Measurements from ENCODE around the gene CIB1. TPM values are rescaled to one million over a fixed set of nuclear protein-coding genes. Genes with fewer than 3 reads are reported as not detected.

CIB1 gene
- polyA plus RNA-seq, 2 of the 4 experiments (the other 2 are of a cell fraction), result 84.1 to 120 TPM

GRCh38 chr15:90187257-90187868 is 46.4 kb downstream of the CIB1 start:
- Histone ChIP-seq H3K27ac (peak overlapping the region; percentile 11 to 93; a peak in 4 of 6 replicates), H3K4me1 (peaks cover 70% of the 10 kb centered on the region), H3K4me3 (no peak overlapping the region), H3K4me2 (peak overlapping the region; percentile 33; the same call in 2 of the 3 replicates), H3K9me3 (no peaks in the 10 kb centered on the region)
- CTCF ChIA-PET, result interaction anchor here (0.6 to 2.4 kb wide), 13 partner anchors 12 to 914 kb away, joined by 3 to 10 read pairs (median 4); partner anchors contain the start of genes CIB1, GDPGP1 and SEMA4B
- DNase-seq (ENCODE audit: low read depth in 1 of 2, low spot score in 1 of 2) (no peak), FAIRE-seq (no peak), ATAC-seq (no peak)
- POLR2A ChIA-PET, result interaction anchor here (0.7 to 1.6 kb wide), 2 partner anchors 12 to 14 kb away, joined by 3 to 4 read pairs; partner anchors contain the start of gene SEMA4B
- 75% methylated on average over 8 of the region's 8 CpGs for WGBS (ENCODE audit: missing lambda C conversion rate)
- no peak for TF ChIP-seq GATA3 (IDR thresholded peaks at IDR 0.05; ENCODE audit: borderline replicate concordance)
- no peak for TF ChIP-seq MAX (IDR thresholded peaks at IDR 0.05)
- no peak for TF ChIP-seq NR3C1 (IDR thresholded peaks at IDR 0.05)
- no peak for TF ChIP-seq KDM5A (IDR thresholded peaks at IDR 0.05)
- TF ChIP-seq MYC (IDR thresholded peaks at IDR 0.05; ENCODE audit: borderline replicate concordance, low read length), result no peak
- no peak for TF ChIP-seq POLR2A (IDR thresholded peaks at IDR 0.05; ENCODE audit: low read length)
- TF ChIP-seq RARB (CRISPR knock-in tag; IDR thresholded peaks at IDR 0.05), result no peak

- TF ChIP-seq FOSL2 (IDR thresholded peaks at IDR 0.05) (no peak), FOSL2 (CRISPR knock-in tag; IDR thresholded peaks at IDR 0.05) (peak; percentile 52), EHF (CRISPR knock-in tag; IDR thresholded peaks at IDR 0.05) (no peak), RAD21 (conservative IDR thresholded peaks at IDR 0.05 in 1 of 2, IDR thresholded peaks at IDR 0.05 in 1 of 2) (peak in 1 of 2 experiments; percentile 50; a peak in 2 of 5 replicates), E2F6 (IDR thresholded peaks at IDR 0.05; ENCODE audit: borderline replicate concordance, low read depth) (0 out of 2 replicates have a peak, but pooled peaks have one; percentile 30), HMGXB4 (CRISPR knock-in tag; IDR thresholded peaks at IDR 0.05; ENCODE audit: borderline replicate concordance) (no peak), JUN (IDR thresholded peaks at IDR 0.05) (peak; percentile 46 to 91; a peak in 2 of 5 replicates), EP300 (IDR thresholded peaks at IDR 0.05) (peak in 1 of 2 experiments; percentile 64; a peak in 1 of 5 replicates), KDM1A (IDR thresholded peaks at IDR 0.05; ENCODE audit: low read depth) (peak; percentile 41; the same call in 1 of the 2 replicates), POLR2AphosphoS2 (conservative IDR thresholded peaks at IDR 0.05; ENCODE audit: low read length) (no peak), POLR2A (IDR thresholded peaks at IDR 0.05; ENCODE audit: low read length) (peak; percentile 8; the same call in 1 of the 2 replicates), TP53 (CRISPR knock-in tag; IDR thresholded peaks at IDR 0.05) (0 out of 2 replicates have a peak, but pooled peaks have one; percentile 50), KDM5A (IDR thresholded peaks at IDR 0.05) (0 out of 2 replicates have a peak, but pooled peaks have one; percentile 13), HOXB5 (CRISPR knock-in tag; IDR thresholded peaks at IDR 0.05) (peak; percentile 64; the same call in 1 of the 2 replicates), BCL3 (IDR thresholded peaks at IDR 0.05) (peak; percentile 33; the same call in 2 of the 3 replicates), SMC3 (IDR thresholded peaks at IDR 0.05) (peak; percentile 24; the same call in 1 of the 3 replicates), NR3C1 (IDR thresholded peaks at IDR 0.05) (no peak), CTCF (IDR thresholded peaks at IDR 0.05) (no peak)
- no peak for FAIRE-seq
- peaks cover 54% of the 10 kb centered on the region for H3K4me1 ChIP-seq
- H3K4me3 ChIP-seq, result peak overlapping the region; percentile 62
- peak overlapping the region; percentile 82 to 93 for H3K27ac ChIP-seq
- ChIA-PET CTCF (interaction anchor here (0.7 to 3.0 kb wide), 8 partner anchors 13 to 42 kb away, joined by 3 to 10 read pairs (median 6); no protein-coding TSS in a partner anchor), POLR2A (interaction anchor here (0.5 to 2.6 kb wide), 4 partner anchors 16 to 306 kb away, joined by 3 to 19 read pairs (median 9); partner anchors contain the start of gene SEMA4B)
- peak; percentile 82 to 87 for ATAC-seq
- peak overlapping the region; percentile 87 for H3K4me2 ChIP-seq
- DNase-seq (ENCODE audit: low read depth in 1 of 2, low spot score in 1 of 2), result peak; percentile 91 to 95
- no peaks in the 10 kb centered on the region for H3K9me3 ChIP-seq
- 2% methylated on average over 16 of the region's 67 CpGs for WGBS (ENCODE audit: missing lambda C conversion rate)
Observed at GRCh38 chr15:90184786-90185704, 48.7 kb downstream of the CIB1 start.

All from A549 (cell line).